HepG2 (cell line): ENCODE results near the gene PLEKHA8. TPM values are rescaled to one million over a fixed set of nuclear protein-coding genes. Genes with fewer than 3 reads are reported as not detected.

Experiments
- ATAC-seq: fragments of 200-7000 bp; cut with Tn5 transposase; 3 replicates; pipeline ENCODE4 v1.9.1; 2020; ENCODE audit warnings: mild to moderate bottlenecking, moderate library complexity
- BruUV-seq: library from RNA; stranded (reverse); fragments of 400-500 nt; replicated peaks from 2 replicates; lab custom pipeline; 2021; lab: Mats Ljungman, UMichigan
- CTCF ChIA-PET: fragments of 300-600 bp; formaldehyde crosslinking; extraction: SDS; loops from one replicate; lab custom pipeline; 2021; ENCODE audit warnings: low total read pairs, inconsistent platforms, low intra/inter-chr PET ratio; lab: Yijun Ruan, JAX
- POLR2A ChIA-PET: fragments of 350-600 bp; sonication (Branson Sonifier 250); formaldehyde crosslinking; loops from one replicate; lab custom pipeline; 2020; ENCODE audit warnings: antibody characterized with exemption, inconsistent platforms; lab: Yijun Ruan, JAX
- DNase-seq: peaks from one replicate; pipeline ENCODE4 v3.0.0-alpha.2; 2015; ENCODE audit warnings: low spot score
- FAIRE-seq: peaks from 3 replicates; lab custom pipeline; 2011; peaks lifted over from hg19 to GRCh38; lab: Jason Lieb, UNC
- H2AFZ ChIP-seq: one replicate; pipeline ENCODE4 v1.6.1; 2011; ENCODE audit warnings: low read length, inconsistent platforms
- H3K27ac ChIP-seq: fragments of 300-600 bp; 3 replicates; pipeline ENCODE4 v1.8.0; 2011; ENCODE audit warnings: mixed run types, mild to moderate bottlenecking, mixed read lengths, low read length, inconsistent platforms; ENCODE audit not compliant: insufficient read depth; ENCODE audit errors: extremely low read length
- H3K27me3 ChIP-seq, 2 experiments: fragments of 200-600 bp in 1 of 2; 2 replicates in 1 of 2; 3 replicates in 1 of 2; pipeline versions ENCODE4 v1.6.0 to v1.8.0; 2011; ENCODE audit warnings: low read length in 2 of 2, mild to moderate bottlenecking in 2 of 2, moderate library complexity in 2 of 2, inconsistent platforms in 1 of 2; ENCODE audit not compliant: insufficient read depth in 2 of 2, control insufficient read depth in 1 of 2
- H3K36me3 ChIP-seq, 2 experiments: fragments of 200-600 bp in 1 of 2; replicated peaks in 1 of 2; 2 replicates in 1 of 2; 3 replicates in 1 of 2; pipeline versions ENCODE4 v1.5.1 to v1.8.0; 2011; ENCODE audit warnings: low read length in 2 of 2, inconsistent platforms in 1 of 2; ENCODE audit not compliant: insufficient read depth in 2 of 2, control insufficient read depth in 1 of 2
- H3K4me1 ChIP-seq: 2 replicates; pipeline ENCODE4 v1.5.1; 2012; ENCODE audit warnings: low read length, inconsistent platforms; ENCODE audit not compliant: insufficient read depth
- H3K4me2 ChIP-seq: 2 replicates; pipeline ENCODE4 v1.6.0; 2011; ENCODE audit warnings: low read depth, low read length, inconsistent platforms
- H3K4me3 ChIP-seq, 3 experiments: fragments of 200-600 bp in 1 of 3; sonication (generic), shearing (Covaris generic) in 1 of 3; replicated peaks in 1 of 3; 2 replicates each; pipeline ENCODE4 v1.5.1; 2011 to 2016; ENCODE audit warnings: low read length in 3 of 3, inconsistent platforms in 2 of 3, low read depth in 2 of 3, mild to moderate bottlenecking in 2 of 3, control low read depth in 1 of 3, mixed read lengths in 1 of 3; ENCODE audit not compliant: insufficient read depth in 1 of 3
- H3K79me2 ChIP-seq: one replicate; pipeline ENCODE4 v1.6.1; 2011; ENCODE audit warnings: low read length, inconsistent platforms; ENCODE audit not compliant: insufficient read depth
- H3K9ac ChIP-seq: 2 replicates; pipeline ENCODE4 v1.6.0; 2011; ENCODE audit warnings: mild to moderate bottlenecking, low read depth, low read length, inconsistent platforms; ENCODE audit not compliant: insufficient read depth
- H3K9me3 ChIP-seq: 2 replicates; pipeline ENCODE4 v1.5.1; 2012; ENCODE audit warnings: mild to moderate bottlenecking, low read length
- H4K20me1 ChIP-seq: 2 replicates; pipeline ENCODE4 v1.6.0; 2011; ENCODE audit warnings: inconsistent platforms, mild to moderate bottlenecking, low read length, moderate library complexity; ENCODE audit not compliant: insufficient read depth
- HOXA5 ChIP-seq: sonication (generic); formaldehyde crosslinking; IDR thresholded peaks from 2 replicates; pipeline ENCODE4 v1.4.0; 2020; ENCODE audit warnings: missing genetic modification reagents
- KDM2A ChIP-seq: sonication (generic); formaldehyde crosslinking; IDR thresholded peaks from 2 replicates; pipeline ENCODE4 v1.4.0; 2020; ENCODE audit warnings: low read depth, missing genetic modification reagents, borderline replicate concordance
- LCORL ChIP-seq, 2 experiments: fragments of 450-650 bp in 1 of 2; sonication (generic) in 1 of 2; formaldehyde crosslinking in 1 of 2; IDR thresholded peaks; 2 replicates each; pipeline versions ENCODE4 v1.5.0 to v1.6.1; 2017 to 2020; ENCODE audit warnings: antibody characterized with exemption in 1 of 2, missing genetic modification reagents in 1 of 2
- MLLT10 ChIP-seq: sonication (generic); formaldehyde crosslinking; IDR thresholded peaks from 2 replicates; pipeline ENCODE4 v1.4.0; 2020; ENCODE audit warnings: missing genetic modification reagents
- MYNN ChIP-seq: sonication (generic); formaldehyde crosslinking; IDR thresholded peaks from 2 replicates; pipeline ENCODE4 v1.4.0; 2020; ENCODE audit warnings: mild to moderate bottlenecking, low read depth, missing genetic modification reagents
- NAIF1 ChIP-seq: sonication (generic); formaldehyde crosslinking; IDR thresholded peaks from 2 replicates; pipeline ENCODE4 v1.5.0; 2020; ENCODE audit warnings: mild to moderate bottlenecking, missing genetic modification reagents, borderline replicate concordance
- PHB2 ChIP-seq: fragments of 450-650 bp; IDR thresholded peaks from 2 replicates; pipeline ENCODE4 v1.6.1; 2018; ENCODE audit not compliant: partially characterized antibody
- ZBTB34 ChIP-seq: sonication (generic); formaldehyde crosslinking; IDR thresholded peaks from 2 replicates; pipeline ENCODE4 v1.8.0; 2022; ENCODE audit warnings: mild to moderate bottlenecking, missing genetic modification reagents
- ZNF333 ChIP-seq: sonication (generic); formaldehyde crosslinking; IDR thresholded peaks from 2 replicates; pipeline ENCODE4 v1.4.0; 2020; ENCODE audit warnings: mild to moderate bottlenecking, missing genetic modification reagents, borderline replicate concordance
- ZNF644 ChIP-seq: IDR thresholded peaks from 2 replicates; pipeline ENCODE4 v1.6.1; 2016; ENCODE audit warnings: low read depth
- ZNF652 ChIP-seq: IDR thresholded peaks from 2 replicates; pipeline ENCODE4 v1.6.1; 2016; ENCODE audit warnings: low read depth, borderline replicate concordance
- WGBS: methylation state at CpG from one replicate; pipeline ENCODE4 v1.1.6; 2017; ENCODE audit warnings: low lambda C conversion rate; 5-methylcytosine and 5-hydroxymethylcytosine counted together
- in situ Hi-C: cut with HindIII; loops from 2 replicates; pipeline ENCODE4 v1.10.0; 2017; ENCODE audit warnings: low pct_unique_long_range_greater_than_20kb; ENCODE audit not compliant: extremely low pct_ligation_motif_present
- intact Hi-C: fragments of 100-400 bp; cut with micrococcal nuclease; formaldehyde crosslinking; loops from one replicate; pipeline ENCODE4 v1.10.0; 2022; ENCODE audit not compliant: unreplicated experiment
- polyA plus RNA-seq, 8 experiments: library from polyadenylated mRNA; depleted of rRNA in 3 of 8; stranded (reverse) in 7 of 8; unstranded in 1 of 8; fragments of >200 nt; fragmentation: Illumina TruSeq in 4 of 8; extraction: Trizol in 4 of 8; gene quantifications; 2 replicates each; pipeline versions ENCODE4 v1.2.1 to v1.2.3, GENCODE V29; 2011 to 2016; ENCODE audit warnings: low read depth in 4 of 8, missing spikeins in 1 of 8, mixed read lengths in 1 of 8; ENCODE audit not compliant: insufficient read depth in 1 of 8
- total RNA-seq, 5 experiments: library from RNA; depleted of rRNA; stranded (reverse); fragments of >200 nt; fragmentation: Illumina TruSeq; extraction: Trizol; gene quantifications; 2 replicates each; pipeline ENCODE4 v1.2.3, GENCODE V29; 2016; ENCODE audit warnings: low read depth in 1 of 5
- TF ChIP-seq, protein P1 (sequence below): IDR thresholded peaks from 2 replicates; pipeline ENCODE4 v1.6.1; 2016; ENCODE audit warnings: mild to moderate bottlenecking, missing biosample characterization, missing genetic modification reagents
- TF ChIP-seq, protein P2 (sequence below): sonication (generic); formaldehyde crosslinking; conservative IDR thresholded peaks from 2 replicates; pipeline ENCODE4 v1.5.0; 2020; ENCODE audit warnings: missing genetic modification reagents

The PLEKHA8 gene
- total and polyA plus RNA-seq, 2 of the 13 experiments (the other 11 are each of a cell fraction or from before 2014, with no cell fraction given) = 12.5 to 26.4 TPM

- ChIA-PET POLR2A (no interaction called here), CTCF (no interaction called here)
- no peaks in the 10 kb centered on the region for H4K20me1 ChIP-seq
- no peaks in the 10 kb centered on the region for H3K9me3 ChIP-seq
- DNase-seq = no peak
- in situ Hi-C loops (no loop called here), intact Hi-C loops (no loop called here)
- H3K4me3 ChIP-seq = no peak overlapping the region
- 90% methylated on average over 2 of the region's 3 CpGs for WGBS
- no peak overlapping the region for H3K4me2 ChIP-seq
- H3K27me3 ChIP-seq = no peaks in the 10 kb centered on the region
- peaks cover 12% of the 10 kb centered on the region for H3K79me2 ChIP-seq
- ATAC-seq = no peak
- no peak overlapping the region for H3K9ac ChIP-seq
- no peak for TF ChIP-seq MLLT10 (CRISPR knock-in tag)
- no peak for TF ChIP-seq ZNF333 (CRISPR knock-in tag)
- TF ChIP-seq ZNF652 (CRISPR knock-in tag) = no peak
- TF ChIP-seq PHB2 = no peak
- TF ChIP-seq LCORL (IDR thresholded peaks at IDR 0.05) = no peak
- TF ChIP-seq LCORL (CRISPR knock-in tag; IDR thresholded peaks at IDR 0.05) = no peak
- no peak for TF ChIP-seq ZNF644 (CRISPR knock-in tag)
- TF ChIP-seq, protein P1, sequence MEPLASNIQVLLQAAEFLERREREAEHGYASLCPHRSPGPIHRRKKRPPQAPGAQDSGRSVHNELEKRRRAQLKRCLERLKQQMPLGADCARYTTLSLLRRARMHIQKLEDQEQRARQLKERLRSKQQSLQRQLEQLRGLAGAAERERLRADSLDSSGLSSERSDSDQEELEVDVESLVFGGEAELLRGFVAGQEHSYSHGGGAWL (CRISPR knock-in tag) = no peak
- no peak for TF ChIP-seq KDM2A (CRISPR knock-in tag)
- TF ChIP-seq ZBTB34 (CRISPR knock-in tag) = no peak
- no peak for TF ChIP-seq NAIF1 (CRISPR knock-in tag)
- no peak for TF ChIP-seq HOXA5 (CRISPR knock-in tag)
- TF ChIP-seq, protein P2, sequence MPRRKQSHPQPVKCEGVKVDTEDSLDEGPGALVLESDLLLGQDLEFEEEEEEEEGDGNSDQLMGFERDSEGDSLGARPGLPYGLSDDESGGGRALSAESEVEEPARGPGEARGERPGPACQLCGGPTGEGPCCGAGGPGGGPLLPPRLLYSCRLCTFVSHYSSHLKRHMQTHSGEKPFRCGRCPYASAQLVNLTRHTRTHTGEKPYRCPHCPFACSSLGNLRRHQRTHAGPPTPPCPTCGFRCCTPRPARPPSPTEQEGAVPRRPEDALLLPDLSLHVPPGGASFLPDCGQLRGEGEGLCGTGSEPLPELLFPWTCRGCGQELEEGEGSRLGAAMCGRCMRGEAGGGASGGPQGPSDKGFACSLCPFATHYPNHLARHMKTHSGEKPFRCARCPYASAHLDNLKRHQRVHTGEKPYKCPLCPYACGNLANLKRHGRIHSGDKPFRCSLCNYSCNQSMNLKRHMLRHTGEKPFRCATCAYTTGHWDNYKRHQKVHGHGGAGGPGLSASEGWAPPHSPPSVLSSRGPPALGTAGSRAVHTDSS (CRISPR knock-in tag) = no peak
- no peak for TF ChIP-seq MYNN (CRISPR knock-in tag)
- H2AFZ ChIP-seq = no peak overlapping the region
- H3K4me1 ChIP-seq = no peaks in the 10 kb centered on the region
- H3K36me3 ChIP-seq = peaks cover 19 to 47% of the 10 kb centered on the region in 2 experiments
- BruUV-seq = no TSS peak
- FAIRE-seq = no peak
- no peak overlapping the region for H3K27ac ChIP-seq
Observed at GRCh38 chr7:30046127-30046770, 18.0 kb downstream of the PLEKHA8 start.
